Esophagus muscularis mucosa (tissue), 4 donors: ENCODE results near the gene HLA-F. TPM values are rescaled to one million over a fixed set of nuclear protein-coding genes. Genes with fewer than 3 reads are reported as not detected.
A peak's percentile ranks its signal among the peaks of the same experiment; 100 is the strongest.

Source experiments
- DNase-seq: peaks from one replicate; pipeline ENCODE4 v3.0.0-alpha.2; 2017; ENCODE audit errors: extremely low spot score
- H3K27ac ChIP-seq, 4 donors: fragments of 200-600 bp; sonication (generic); replicated peaks in 1 of 4; 1 replicate in 3 of 4; 2 replicates in 1 of 4; pipeline ENCODE4 v1.5.1; 2016 to 2019; ENCODE audit warnings: mild to moderate bottlenecking in 1 of 4
- H3K27me3 ChIP-seq, 4 donors: fragments of 200-600 bp; sonication (generic); one replicate each; pipeline versions ENCODE4 v1.5.1 to v1.6.0; 2016 to 2019
- H3K36me3 ChIP-seq, 4 donors: fragments of 200-600 bp; sonication (generic); one replicate each; pipeline ENCODE4 v1.5.1; 2016 to 2019
- H3K4me1 ChIP-seq, 4 donors: fragments of 200-600 bp; sonication (generic); one replicate each; pipeline ENCODE4 v1.5.1; 2016 to 2019
- H3K4me3 ChIP-seq, 4 donors: fragments of 200-600 bp; sonication (generic); 1 replicate in 2 of 4; 2 replicates in 2 of 4; pipeline ENCODE4 v1.5.1; 2016 to 2019; ENCODE audit warnings: mild to moderate bottlenecking in 4 of 4, moderate library complexity in 1 of 4
- H3K9me3 ChIP-seq, 4 donors: fragments of 200-600 bp; sonication (generic); 1 replicate in 3 of 4; 2 replicates in 1 of 4; pipeline ENCODE4 v1.5.1; 2016 to 2019
- EP300 ChIP-seq: sonication (generic); formaldehyde crosslinking; IDR thresholded peaks from one replicate; pipeline ENCODE4 v1.6.1; 2017; ENCODE audit warnings: antibody characterized with exemption
- POLR2A ChIP-seq: fragments of 450-650 bp; IDR thresholded peaks from one replicate; pipeline ENCODE4 v1.6.1; 2017; ENCODE audit warnings: antibody characterized with exemption, moderate library complexity, mild to moderate bottlenecking, low read depth
- POLR2AphosphoS5 ChIP-seq, 2 donors: sonication (generic); formaldehyde crosslinking; IDR thresholded peaks; one replicate each; pipeline ENCODE4 v1.6.1; 2017; ENCODE audit warnings: antibody characterized with exemption in 2 of 2
- WGBS: methylation state at CpG from one replicate; pipeline ENCODE4 v1.1.5; 2018; 5-methylcytosine and 5-hydroxymethylcytosine counted together
- intact Hi-C: fragments of 100-400 bp; cut with DNase I; formaldehyde crosslinking; loops from one replicate; pipeline ENCODE4 v1.15.1; 2023
- total RNA-seq, 4 donors: library from RNA; depleted of rRNA; stranded (reverse); fragments of >200 nt; gene quantifications; one replicate each; pipeline versions ENCODE4 v1.1.0 to v1.2.1, GENCODE V29; 2016
- TF ChIP-seq, protein P1 (sequence below), 3 experiments: fragments of 200-600 bp in 2 of 3; fragments of 450-650 bp in 1 of 3; sonication (generic) in 2 of 3; IDR thresholded peaks; one replicate each; pipeline ENCODE4 v1.5.1; 2017 to 2019; ENCODE audit warnings: antibody characterized with exemption in 3 of 3, mild to moderate bottlenecking in 2 of 3, moderate library complexity in 1 of 3

Gene HLA-F
- total RNA-seq, 4 donors from 2014 or later = 36.1 to 69.6 (median 52.8) TPM

DNA sequence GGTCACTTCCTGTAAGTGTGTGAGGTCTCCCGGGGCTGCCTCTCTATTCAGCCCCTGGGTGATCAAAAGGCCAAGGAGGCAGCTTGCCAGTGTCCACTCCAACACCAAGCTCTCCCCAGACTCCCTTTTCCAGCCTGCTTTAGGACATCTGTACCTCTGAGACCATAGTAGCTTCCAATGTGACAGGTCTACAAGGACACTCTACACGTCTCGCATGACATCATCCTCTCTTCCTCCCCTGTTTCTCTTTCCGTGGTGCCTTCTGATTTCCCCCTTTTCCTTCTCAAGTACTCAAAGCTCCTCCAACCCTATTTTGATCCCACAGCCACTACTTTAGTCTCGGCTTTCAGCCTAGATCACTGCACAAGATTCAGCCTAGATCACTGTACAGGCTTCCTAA, 26.4 kb downstream of the HLA-F start:
- Histone ChIP-seq H3K27me3 (no peaks in the 10 kb centered on the region), H3K9me3 (no peaks in the 10 kb centered on the region), H3K4me3 (peak overlapping the region; percentile 73 to 93 (median 82)), H3K27ac (peak overlapping the region; percentile 79 to 87 (median 83)), H3K36me3 (peaks cover 0 to 7% (median 4%) of the 10 kb centered on the region in 4 donors), H3K4me1 (peaks cover 30 to 43% (median 40%) of the 10 kb centered on the region in 4 donors)
- intact Hi-C loops = loop anchor here (10.0 kb wide), 1 partner anchor 225 kb away; no protein-coding TSS in a partner anchor
- no peak for DNase-seq
- 56% methylated on average over 5 of the region's 5 CpGs for WGBS
- TF ChIP-seq POLR2A = no peak
- TF ChIP-seq POLR2AphosphoS5 (IDR thresholded peaks at IDR 0.05) = no peak
- TF ChIP-seq EP300 = no peak
- TF ChIP-seq, protein P1, sequence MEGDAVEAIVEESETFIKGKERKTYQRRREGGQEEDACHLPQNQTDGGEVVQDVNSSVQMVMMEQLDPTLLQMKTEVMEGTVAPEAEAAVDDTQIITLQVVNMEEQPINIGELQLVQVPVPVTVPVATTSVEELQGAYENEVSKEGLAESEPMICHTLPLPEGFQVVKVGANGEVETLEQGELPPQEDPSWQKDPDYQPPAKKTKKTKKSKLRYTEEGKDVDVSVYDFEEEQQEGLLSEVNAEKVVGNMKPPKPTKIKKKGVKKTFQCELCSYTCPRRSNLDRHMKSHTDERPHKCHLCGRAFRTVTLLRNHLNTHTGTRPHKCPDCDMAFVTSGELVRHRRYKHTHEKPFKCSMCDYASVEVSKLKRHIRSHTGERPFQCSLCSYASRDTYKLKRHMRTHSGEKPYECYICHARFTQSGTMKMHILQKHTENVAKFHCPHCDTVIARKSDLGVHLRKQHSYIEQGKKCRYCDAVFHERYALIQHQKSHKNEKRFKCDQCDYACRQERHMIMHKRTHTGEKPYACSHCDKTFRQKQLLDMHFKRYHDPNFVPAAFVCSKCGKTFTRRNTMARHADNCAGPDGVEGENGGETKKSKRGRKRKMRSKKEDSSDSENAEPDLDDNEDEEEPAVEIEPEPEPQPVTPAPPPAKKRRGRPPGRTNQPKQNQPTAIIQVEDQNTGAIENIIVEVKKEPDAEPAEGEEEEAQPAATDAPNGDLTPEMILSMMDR (IDR thresholded peaks at IDR 0.05) = no peak

- H3K4me1 ChIP-seq = peaks cover 30 to 43% (median 40%) of the 10 kb centered on the region in 4 donors
- no peak for TF ChIP-seq POLR2A
- TF ChIP-seq, protein P1 (IDR thresholded peaks at IDR 0.05) = no peak
- no peak for TF ChIP-seq EP300
- TF ChIP-seq POLR2AphosphoS5 (IDR thresholded peaks at IDR 0.05) = no peak
- peaks cover 0 to 2% (median 0%) of the 10 kb centered on the region in 4 donors for H3K27me3 ChIP-seq
- intact Hi-C loops = loop anchor here (10.0 kb wide), 1 partner anchor 224 kb away; no protein-coding TSS in a partner anchor
- 95% methylated on average over 6 of the region's 6 CpGs for WGBS
- H3K36me3 ChIP-seq = no peaks in the 10 kb centered on the region
- no peak overlapping the region for H3K27ac ChIP-seq
- H3K9me3 ChIP-seq = no peaks in the 10 kb centered on the region
- no peak for DNase-seq
- H3K4me3 ChIP-seq = no peak overlapping the region
These were observed 27.5 kb downstream of the HLA-F start for GRCh38 chr6:29750709-29751108.

- 95% methylated on average over 3 of the region's 3 CpGs for WGBS
- no peaks in the 10 kb centered on the region for H3K36me3 ChIP-seq
- H3K27me3 ChIP-seq = peaks cover 0 to 10% (median 0%) of the 10 kb centered on the region in 4 donors
- no peaks in the 10 kb centered on the region for H3K9me3 ChIP-seq
- no peak for DNase-seq
- no peak for TF ChIP-seq EP300
- TF ChIP-seq POLR2A = no peak
- TF ChIP-seq, protein P1 (IDR thresholded peaks at IDR 0.05) = no peak
- peak overlapping the region in 2 of 4 donors; percentile 66 to 82 for H3K4me3 ChIP-seq
- H3K27ac ChIP-seq = peak overlapping the region; percentile 90 to 96 (median 94)
- intact Hi-C loops = loop anchor here (10.0 kb wide), 1 partner anchor 223 kb away; no protein-coding TSS in a partner anchor
- H3K4me1 ChIP-seq = peaks cover 30 to 43% (median 40%) of the 10 kb centered on the region in 4 donors
These were observed 28.2 kb downstream of the HLA-F start for GRCh38 chr6:29751480-29751879.

GRCh38 chr6:29752451-29753308, 29.4 kb downstream of the HLA-F start:
- Histone ChIP-seq H3K27ac (peak overlapping the region; percentile 90 to 96 (median 94)), H3K4me1 (peaks cover 28 to 39% (median 34%) of the 10 kb centered on the region in 4 donors), H3K27me3 (peaks cover 0 to 20% (median 0%) of the 10 kb centered on the region in 4 donors), H3K9me3 (no peaks in the 10 kb centered on the region), H3K36me3 (no peaks in the 10 kb centered on the region), H3K4me3 (peak overlapping the region; percentile 65 to 82 (median 69))
- WGBS = under 1% methylated on average over 53 of the region's 64 CpGs
- peak; percentile 97 for DNase-seq
- no peak for TF ChIP-seq EP300
- peak; percentile 83 to 90 for TF ChIP-seq POLR2AphosphoS5 (IDR thresholded peaks at IDR 0.05)
- TF ChIP-seq POLR2A = no peak
- TF ChIP-seq, protein P1 (IDR thresholded peaks at IDR 0.05) = peak; percentile 87 to 93 (median 93)
- intact Hi-C loops = loop anchor here (10.0 kb wide), 1 partner anchor 222 kb away; no protein-coding TSS in a partner anchor
